GM21529 (cell line): ENCODE results near the gene CLEC19A.
"Not testable (repeated sequence)": the region's sequence is repeated elsewhere in the genome, so short reads cannot be mapped to it uniquely, and the experiment has no call there.

Experiments used
- ATAC-seq: cut with Tn5 transposase; IDR thresholded peaks from one replicate; pipeline ENCODE4 v1.9.1; 2021; ENCODE audit not compliant: unreplicated experiment

The CLEC19A gene

DNA sequence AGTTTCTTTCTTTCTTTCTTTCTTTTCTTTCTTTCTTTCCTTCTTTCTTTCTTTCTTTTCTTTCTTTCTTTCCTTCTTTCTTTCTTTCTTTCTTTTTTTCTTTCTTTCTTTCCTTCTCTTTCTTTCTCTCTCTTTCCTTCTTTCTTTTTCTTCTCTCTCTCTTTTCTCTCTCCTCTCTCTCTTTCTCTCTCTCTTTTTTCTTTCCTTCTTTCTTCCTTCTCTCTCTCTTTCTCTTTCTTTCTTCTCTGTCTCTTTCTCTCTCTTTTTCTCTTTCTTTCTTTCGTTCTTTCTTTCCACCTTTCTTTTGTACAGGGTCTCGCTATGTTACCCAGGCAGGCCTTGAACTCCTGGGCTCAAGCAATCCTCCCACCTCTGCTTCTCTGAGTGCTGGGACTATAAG is 35.7 kb downstream of the CLEC19A start:
- ATAC-seq, result not testable (repeated sequence)

DNA sequence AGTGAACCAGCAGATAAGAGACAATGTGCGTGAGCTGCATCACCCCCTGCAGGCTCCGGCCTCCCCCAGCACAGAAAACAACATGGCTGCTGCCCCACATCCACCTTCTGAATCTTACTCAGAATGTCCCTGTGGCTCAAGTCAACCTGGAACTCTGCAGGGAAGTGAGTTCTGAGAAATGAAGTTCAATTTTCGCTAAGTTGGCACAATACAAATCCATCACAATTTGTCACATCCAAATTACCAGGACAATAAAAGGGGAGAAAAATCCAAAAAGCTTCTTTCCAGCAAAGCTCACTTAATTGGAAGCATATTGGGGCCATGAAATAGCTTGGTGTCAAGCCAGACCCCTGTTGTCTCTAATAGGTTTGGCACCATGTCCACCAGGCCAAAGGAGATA is 38.1 kb downstream of the CLEC19A start:
- ATAC-seq, result no peak

DNA sequence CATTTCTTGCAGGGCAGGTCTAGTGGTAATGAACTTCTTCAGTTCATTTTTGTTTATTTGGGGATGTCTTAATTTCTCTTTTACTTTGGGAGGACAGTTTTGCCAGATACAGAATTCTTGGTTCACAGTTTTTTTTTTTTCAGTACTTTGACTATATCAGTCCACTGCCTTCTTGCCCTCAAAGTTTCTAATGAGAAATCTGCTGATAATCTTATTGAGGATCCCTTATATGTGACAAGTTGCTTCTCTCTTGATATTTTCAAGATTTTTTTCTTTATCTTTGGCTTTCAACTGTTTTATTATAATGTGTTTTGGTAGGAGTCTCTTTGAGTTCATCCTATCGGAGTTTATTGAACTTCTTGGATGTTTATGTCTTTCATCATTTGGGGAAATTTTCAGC is 42.8 kb downstream of the CLEC19A start:
- ATAC-seq, result no peak

DNA sequence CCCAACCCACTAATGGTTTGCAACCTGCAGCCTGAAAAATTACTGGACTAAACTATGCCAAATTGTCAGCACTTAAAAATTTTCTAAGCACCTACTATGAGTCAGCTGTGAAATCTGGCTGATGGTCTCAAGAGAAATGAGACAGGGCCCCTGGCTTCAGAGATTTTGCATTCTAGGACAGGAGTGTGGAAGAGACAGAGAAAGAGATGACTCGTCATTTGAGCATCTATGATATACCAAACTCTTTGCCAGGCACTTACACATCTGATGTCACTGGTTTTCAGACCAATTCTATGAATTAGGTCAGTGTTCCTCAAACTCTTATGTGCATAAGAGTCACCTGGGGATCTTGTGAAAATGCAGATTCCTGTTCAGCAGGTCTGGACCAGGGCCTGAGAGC is 44.4 kb downstream of the CLEC19A start:
- ATAC-seq, result no peak

DNA sequence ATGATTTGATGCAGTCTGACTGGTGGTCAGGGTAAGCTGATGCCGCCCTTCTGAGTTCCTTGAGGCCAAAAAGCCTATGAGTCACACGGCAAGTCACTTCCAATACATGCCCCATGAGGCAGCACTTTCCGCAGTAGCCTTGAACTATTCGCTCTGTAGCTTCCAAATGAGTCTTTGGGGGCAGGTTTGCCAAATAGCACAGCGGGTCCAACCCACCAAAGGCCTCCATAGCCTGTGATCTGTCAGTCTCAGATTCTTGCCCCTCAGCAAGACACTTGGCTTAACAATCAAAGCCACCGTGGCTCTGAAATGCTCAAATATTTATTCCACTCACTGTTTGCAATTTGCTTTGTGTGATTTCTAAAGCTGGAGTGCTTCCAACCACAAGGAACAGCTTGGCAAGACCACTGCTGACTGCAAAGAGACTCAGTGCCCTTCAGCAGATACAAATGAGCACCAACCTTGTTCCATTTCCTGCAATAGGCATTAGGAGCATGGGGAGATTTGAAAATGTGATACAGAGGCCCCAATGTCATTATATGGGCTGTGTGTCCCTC is 45.4 kb downstream of the CLEC19A start:
- no peak for ATAC-seq

DNA sequence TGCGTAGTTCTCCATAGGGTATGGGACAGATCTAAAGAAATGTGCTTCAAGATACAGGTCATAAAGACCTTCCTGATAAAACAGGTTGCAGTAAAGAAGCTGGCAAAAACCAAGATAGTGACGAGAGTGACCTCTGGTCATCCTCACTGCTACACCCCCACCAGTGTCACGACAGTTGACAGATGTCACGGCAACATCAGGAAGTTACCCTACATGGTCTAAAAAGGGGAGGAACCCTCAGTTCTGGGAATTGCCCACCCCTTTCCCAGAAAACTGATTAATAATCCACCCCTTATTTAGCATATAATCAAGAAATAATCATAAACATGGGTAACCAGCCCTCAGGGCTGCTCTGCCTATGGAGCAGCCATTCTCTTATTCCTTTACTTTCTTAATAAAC is 46.3 kb downstream of the CLEC19A start:
- no peak for ATAC-seq

DNA sequence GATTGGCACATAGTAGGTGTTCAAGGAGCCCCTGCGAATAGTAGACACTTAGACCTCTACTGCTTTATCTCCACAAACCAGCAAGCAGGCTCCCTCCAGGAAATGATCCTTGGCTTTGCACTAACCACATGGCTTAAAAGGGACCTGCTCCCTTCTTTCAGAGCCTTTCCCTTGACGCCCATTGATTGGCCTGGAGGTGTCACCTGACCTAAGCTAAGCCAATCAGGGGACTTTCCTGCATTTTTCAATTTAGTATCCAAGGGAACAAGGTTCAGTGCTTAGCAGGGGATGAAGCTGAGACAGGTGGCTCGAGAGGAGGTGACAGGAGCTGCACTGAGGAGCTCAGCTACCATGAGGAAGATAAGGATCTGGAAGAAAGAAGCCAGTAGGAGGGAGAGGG is 52.8 kb downstream of the CLEC19A start:
- ATAC-seq, result no peak

DNA sequence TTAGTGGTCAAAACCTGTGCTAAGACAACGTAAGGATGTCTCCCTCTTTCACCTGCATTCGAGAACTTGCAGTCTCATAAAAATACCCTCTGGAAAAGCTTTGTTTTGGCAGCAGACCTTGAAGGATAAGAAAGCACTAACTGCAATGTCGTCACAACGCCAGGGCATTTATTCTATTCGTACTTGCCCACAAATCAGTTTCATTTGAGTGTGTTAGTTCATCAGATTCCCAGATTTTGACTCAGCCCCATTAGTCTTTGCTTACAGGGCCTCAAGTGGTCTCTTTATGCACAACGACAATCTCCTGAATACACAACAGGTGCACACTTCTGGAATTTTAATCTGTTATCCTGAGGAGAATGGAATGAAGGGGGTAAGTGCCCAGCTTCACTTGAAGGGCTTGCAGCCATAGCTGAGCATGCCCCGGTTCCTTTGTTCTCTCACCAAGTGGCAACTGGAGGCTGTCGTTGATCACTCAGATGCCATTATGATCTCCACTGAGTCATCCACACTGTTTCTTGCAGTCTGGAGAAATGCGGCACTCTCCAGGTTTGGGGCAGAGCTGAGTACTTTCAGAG is 58.8 kb downstream of the CLEC19A start:
- ATAC-seq, result no peak

DNA sequence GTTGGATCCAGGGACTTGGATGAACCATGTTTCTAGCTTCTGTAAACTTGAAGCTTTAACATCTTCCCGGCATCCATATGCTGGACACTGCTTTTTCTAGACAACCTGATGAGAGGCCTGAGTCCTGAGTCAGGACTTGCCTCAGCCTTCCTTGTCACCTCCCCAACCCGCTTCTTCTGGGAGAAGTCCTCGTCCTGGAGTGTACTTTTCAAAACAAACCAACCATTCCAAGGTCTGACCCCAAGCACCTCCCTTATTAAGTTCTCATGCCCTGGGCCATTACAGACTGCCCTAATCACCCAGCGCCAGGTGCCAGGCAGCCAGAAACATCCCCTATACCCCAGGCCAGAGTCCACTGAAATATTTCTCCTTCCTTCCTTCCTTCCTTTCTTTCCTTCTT is 59.4 kb downstream of the CLEC19A start:
- ATAC-seq, result no peak

DNA sequence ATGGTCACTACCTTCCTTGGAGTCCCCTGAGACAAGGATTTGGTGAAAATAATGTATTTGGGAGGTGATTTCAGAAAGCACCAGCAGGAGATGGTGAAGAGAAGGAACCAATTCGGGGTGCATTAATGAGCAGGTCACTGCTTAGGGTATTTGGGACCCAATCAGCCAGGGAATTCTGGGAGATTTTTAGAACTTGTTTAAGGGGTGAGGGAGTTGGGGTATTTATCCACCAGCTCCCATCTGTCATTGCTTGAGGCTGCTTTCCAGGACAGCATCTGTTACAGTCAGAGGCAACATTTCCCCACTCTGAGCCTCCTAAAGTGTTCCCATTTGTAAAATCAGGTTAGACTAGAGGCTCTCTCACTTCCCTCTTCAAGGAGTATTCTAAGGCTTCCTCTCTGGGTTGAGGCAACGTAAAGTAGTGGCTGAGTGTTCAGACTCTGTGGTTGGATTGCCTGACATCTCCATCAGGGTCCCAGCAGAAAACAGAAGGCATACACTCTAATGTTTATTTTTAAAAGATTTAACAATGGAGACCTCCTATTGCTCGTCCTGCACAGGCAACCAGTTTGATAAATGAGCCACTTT is 60.9 kb downstream of the CLEC19A start:
- no peak for ATAC-seq

DNA sequence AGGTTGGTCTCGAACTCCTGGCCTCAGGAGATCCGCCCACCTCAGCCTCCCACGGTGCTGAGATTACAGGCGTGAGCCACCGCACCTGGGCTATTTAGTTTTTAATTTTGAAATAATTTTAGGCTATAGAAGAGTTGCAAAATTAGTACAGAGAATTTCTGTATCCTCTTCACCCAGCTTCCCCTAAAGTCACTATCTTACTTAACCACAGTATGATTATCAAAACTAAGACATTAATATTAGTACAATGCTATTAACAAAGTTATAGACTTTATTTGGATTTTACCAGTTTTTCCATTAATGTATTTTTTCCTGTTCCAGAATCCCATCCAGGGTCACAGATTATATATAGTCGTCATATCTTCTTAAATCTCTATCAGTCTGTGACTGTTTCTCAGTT is 62.6 kb downstream of the CLEC19A start:
- ATAC-seq, result no peak

DNA sequence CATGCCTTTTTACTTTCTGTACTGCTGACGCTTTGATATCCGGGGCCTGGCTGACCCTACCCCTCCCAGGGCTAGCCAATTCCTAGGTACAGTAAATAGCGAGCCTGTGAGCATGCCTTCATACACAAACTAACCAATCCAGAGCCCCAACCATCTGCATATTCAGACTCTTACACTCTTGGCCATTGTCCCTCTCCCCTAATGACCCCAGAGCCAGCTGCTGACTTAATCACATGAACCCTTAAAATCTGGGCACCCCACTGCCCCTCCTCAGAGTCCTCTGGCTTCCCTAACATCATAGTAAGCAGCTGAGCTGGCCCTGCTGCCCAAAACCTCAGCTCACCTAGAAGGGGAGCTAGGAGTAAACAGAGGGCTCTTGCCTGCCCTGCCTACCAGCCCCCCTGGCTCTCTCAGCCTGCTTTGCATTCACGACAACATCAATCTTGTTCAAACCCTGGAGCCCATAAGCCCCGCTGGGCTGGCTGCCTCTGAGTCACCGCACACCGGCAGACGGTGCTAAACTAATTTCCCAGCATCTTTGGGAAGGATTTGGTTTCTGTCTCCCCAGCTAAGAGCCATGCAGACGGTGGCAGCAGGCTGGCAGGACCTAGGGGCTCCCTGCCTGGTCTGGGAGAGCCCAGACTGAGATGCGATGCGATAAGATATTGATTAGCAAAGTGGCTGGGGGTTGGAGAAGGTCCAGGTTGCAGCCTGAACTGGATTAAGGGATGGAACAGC is 63.2 kb downstream of the CLEC19A start:
- no peak for ATAC-seq

DNA sequence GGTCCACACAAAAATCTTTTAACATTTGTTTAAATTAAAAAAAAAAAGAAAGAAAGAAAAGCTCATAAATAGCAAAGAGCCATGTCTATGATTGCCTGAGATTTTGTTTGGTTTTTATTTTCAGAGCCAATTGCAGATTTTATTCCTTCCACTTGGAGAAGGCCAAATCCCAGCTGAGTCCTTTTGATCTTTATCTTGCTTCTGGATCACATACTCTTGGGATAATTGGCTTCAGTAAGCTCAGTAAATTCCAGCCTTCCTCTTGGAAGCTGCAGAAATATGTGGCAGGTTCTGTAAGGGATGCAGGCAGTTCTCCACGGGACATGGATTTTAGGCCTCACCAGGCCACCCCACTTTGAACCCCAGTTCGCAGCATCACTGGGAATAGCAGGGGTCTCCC is 68.8 kb downstream of the CLEC19A start:
- no peak for ATAC-seq

DNA sequence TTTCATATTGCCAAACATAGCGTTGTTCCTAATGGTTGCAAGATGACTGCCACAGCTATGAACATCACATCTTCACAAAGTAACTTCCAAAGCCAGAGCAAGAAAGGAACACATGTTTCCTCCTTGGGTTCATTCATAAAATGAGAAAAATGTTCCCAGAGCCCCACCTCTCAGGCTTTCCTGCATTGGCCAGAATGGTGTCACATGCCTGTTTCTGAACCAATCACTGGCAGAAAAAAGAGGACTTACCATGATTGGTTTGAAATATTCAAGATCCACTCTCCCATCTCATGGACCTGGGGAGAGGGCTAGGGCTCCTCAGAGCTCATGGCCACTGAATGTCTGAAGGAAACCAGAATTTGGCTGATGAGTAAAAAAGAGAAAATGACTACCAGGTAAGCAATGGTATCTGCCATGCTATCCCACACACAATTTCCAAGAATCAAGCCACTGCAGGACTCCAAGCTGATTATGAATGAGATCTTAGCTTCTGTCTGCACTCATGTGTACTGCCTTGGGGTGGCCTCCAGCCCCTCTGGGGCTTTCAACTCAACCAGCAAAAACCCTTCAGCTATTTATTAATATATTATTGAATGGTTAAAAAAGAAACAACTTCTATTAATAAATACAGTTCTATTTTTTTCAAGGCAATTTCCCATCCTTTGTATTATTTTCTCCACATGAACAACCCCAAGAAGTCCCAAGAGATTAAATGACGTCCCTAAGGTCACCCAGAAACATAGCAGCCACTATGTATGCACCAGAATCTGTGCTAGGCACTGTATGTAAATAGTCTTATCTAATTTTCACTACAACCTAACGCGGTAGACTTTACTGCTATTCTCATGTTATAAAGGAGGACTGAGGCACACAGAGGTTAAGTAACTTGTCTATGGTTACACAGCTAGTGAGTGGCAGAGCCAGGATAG is 70.8 kb downstream of the CLEC19A start:
- no peak for ATAC-seq

DNA sequence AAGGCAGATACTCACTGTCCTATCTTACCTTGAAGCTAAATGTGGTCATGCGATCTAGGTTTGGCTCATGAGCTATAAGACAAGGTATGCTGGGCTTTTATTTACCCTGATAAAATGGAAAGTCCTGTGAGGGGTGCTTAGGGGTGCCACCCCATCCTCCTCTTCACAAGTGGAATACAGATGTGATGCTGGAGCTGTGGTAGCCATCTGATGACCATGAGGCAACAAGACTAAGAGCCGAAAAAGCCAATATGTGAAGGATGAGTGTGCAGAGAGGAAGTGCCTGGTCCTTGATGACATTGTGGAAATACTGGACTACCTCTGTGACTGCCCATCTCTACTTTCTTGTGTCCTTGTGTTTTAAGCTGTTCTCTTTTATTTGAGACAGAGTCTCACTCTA is 74.0 kb downstream of the CLEC19A start:
- ATAC-seq, result no peak
